PC-3 (cell line): Measurements from ENCODE around the gene DDI2.

ENCODE experiments used
- CTCF ChIP-seq: fragments of 300-600 bp; sonication (generic); conservative IDR thresholded peaks from 2 replicates; pipeline ENCODE4 v1.5.1; 2017; ENCODE audit warnings: antibody characterized with exemption, low read depth, mild to moderate bottlenecking, low read length
- EZH2 ChIP-seq: fragments of 300-600 bp; sonication (generic); IDR thresholded peaks from one replicate; pipeline ENCODE4 v1.6.1; 2017; ENCODE audit warnings: antibody characterized with exemption, mild to moderate bottlenecking, low read length; ENCODE audit not compliant: unreplicated experiment
- EZH2phosphoT487 ChIP-seq: fragments of 300-600 bp; sonication (generic); IDR thresholded peaks from 2 replicates; pipeline ENCODE4 v1.6.1; 2018; ENCODE audit warnings: mild to moderate bottlenecking, antibody characterized with exemption, low read length, borderline replicate concordance

DNA sequence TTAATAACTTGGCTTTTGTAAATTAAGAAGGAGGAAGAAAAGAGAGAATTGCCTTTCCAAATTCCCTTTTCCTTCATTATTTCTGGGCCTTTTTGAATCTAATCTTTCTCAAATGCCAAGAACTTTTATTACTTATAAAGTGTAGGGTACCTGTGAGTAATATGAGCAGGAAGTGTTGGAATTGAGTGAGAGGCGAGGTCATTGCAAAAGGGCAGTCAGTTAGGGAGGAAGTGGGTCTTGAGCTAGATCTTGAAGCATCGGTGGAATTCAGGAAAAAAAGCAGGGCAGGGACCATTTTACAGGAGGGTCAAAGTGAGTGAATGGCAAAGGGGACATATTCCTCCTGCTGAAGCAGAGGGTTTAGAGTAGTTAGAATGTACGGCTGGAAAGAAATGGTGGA lies 23.4 kb downstream of the DDI2 start:
- no peak for TF ChIP-seq CTCF
- no peak for TF ChIP-seq EZH2
- TF ChIP-seq EZH2phosphoT487, result no peak
